Measurements from ENCODE around the gene CXorf58. TPM values are rescaled to one million over a fixed set of nuclear protein-coding genes. Genes with fewer than 3 reads are reported as not detected.

Gene CXorf58
- total and polyA plus RNA-seq, 9 of the 15 experiments (the other 6 are each of a cell fraction or from before 2014, with no cell fraction given) = 0.10 to 0.27 (median 0.16) TPM; not detected in 3

DNA sequence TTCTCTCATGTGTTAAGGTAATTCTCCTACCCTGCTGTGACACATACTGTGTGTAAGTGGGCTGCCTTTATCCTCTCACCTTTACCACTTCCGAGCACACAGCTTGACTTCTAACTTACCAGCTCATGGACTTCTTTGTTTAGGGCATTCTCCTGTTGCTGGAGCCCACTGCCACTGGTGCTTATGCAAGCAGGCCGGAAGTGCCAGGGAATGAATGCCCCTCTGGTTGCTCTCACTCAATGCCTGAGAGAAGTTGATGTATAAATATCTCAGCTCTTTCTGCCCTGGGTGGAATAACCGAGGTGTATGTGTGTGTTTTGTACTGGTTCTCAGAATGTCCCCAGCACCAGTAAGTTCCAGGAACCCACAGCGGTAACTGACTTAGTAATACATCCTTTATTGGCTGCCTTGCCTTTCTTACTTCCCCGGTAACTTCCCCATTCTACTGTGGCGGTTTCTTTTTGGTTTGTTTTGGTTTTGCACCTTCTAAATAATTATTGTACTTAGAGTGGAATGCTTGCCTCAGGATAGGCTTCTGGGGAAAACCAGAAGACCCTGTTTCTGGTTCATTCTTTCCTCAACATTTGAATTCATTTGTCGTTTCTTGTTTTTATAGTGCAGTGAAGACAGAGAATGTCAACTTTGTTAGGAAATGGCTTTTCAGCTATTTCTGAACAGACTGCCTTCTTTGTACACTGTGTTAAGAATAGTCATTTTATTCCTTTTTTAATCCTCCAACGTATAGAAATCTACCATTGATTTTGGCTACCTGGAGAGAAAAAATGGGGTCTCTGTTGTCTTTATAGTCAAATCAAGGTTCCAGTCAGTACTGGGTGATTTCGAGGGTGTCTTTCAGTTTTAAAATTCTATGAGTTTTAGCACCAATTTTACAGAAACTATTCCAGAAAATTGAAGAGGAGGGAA, 45.4 kb downstream of the CXorf58 start (continued):
- TF ChIP-seq, protein P1, sequence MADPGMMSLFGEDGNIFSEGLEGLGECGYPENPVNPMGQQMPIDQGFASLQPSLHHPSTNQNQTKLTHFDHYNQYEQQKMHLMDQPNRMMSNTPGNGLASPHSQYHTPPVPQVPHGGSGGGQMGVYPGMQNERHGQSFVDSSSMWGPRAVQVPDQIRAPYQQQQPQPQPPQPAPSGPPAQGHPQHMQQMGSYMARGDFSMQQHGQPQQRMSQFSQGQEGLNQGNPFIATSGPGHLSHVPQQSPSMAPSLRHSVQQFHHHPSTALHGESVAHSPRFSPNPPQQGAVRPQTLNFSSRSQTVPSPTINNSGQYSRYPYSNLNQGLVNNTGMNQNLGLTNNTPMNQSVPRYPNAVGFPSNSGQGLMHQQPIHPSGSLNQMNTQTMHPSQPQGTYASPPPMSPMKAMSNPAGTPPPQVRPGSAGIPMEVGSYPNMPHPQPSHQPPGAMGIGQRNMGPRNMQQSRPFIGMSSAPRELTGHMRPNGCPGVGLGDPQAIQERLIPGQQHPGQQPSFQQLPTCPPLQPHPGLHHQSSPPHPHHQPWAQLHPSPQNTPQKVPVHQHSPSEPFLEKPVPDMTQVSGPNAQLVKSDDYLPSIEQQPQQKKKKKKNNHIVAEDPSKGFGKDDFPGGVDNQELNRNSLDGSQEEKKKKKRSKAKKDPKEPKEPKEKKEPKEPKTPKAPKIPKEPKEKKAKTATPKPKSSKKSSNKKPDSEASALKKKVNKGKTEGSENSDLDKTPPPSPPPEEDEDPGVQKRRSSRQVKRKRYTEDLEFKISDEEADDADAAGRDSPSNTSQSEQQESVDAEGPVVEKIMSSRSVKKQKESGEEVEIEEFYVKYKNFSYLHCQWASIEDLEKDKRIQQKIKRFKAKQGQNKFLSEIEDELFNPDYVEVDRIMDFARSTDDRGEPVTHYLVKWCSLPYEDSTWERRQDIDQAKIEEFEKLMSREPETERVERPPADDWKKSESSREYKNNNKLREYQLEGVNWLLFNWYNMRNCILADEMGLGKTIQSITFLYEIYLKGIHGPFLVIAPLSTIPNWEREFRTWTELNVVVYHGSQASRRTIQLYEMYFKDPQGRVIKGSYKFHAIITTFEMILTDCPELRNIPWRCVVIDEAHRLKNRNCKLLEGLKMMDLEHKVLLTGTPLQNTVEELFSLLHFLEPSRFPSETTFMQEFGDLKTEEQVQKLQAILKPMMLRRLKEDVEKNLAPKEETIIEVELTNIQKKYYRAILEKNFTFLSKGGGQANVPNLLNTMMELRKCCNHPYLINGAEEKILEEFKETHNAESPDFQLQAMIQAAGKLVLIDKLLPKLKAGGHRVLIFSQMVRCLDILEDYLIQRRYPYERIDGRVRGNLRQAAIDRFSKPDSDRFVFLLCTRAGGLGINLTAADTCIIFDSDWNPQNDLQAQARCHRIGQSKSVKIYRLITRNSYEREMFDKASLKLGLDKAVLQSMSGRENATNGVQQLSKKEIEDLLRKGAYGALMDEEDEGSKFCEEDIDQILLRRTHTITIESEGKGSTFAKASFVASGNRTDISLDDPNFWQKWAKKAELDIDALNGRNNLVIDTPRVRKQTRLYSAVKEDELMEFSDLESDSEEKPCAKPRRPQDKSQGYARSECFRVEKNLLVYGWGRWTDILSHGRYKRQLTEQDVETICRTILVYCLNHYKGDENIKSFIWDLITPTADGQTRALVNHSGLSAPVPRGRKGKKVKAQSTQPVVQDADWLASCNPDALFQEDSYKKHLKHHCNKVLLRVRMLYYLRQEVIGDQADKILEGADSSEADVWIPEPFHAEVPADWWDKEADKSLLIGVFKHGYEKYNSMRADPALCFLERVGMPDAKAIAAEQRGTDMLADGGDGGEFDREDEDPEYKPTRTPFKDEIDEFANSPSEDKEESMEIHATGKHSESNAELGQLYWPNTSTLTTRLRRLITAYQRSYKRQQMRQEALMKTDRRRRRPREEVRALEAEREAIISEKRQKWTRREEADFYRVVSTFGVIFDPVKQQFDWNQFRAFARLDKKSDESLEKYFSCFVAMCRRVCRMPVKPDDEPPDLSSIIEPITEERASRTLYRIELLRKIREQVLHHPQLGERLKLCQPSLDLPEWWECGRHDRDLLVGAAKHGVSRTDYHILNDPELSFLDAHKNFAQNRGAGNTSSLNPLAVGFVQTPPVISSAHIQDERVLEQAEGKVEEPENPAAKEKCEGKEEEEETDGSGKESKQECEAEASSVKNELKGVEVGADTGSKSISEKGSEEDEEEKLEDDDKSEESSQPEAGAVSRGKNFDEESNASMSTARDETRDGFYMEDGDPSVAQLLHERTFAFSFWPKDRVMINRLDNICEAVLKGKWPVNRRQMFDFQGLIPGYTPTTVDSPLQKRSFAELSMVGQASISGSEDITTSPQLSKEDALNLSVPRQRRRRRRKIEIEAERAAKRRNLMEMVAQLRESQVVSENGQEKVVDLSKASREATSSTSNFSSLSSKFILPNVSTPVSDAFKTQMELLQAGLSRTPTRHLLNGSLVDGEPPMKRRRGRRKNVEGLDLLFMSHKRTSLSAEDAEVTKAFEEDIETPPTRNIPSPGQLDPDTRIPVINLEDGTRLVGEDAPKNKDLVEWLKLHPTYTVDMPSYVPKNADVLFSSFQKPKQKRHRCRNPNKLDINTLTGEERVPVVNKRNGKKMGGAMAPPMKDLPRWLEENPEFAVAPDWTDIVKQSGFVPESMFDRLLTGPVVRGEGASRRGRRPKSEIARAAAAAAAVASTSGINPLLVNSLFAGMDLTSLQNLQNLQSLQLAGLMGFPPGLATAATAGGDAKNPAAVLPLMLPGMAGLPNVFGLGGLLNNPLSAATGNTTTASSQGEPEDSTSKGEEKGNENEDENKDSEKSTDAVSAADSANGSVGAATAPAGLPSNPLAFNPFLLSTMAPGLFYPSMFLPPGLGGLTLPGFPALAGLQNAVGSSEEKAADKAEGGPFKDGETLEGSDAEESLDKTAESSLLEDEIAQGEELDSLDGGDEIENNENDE (IDR thresholded peaks at IDR 0.05; ENCODE audit: low read depth, low read length) = no peak
- TF ChIP-seq, protein P2, sequence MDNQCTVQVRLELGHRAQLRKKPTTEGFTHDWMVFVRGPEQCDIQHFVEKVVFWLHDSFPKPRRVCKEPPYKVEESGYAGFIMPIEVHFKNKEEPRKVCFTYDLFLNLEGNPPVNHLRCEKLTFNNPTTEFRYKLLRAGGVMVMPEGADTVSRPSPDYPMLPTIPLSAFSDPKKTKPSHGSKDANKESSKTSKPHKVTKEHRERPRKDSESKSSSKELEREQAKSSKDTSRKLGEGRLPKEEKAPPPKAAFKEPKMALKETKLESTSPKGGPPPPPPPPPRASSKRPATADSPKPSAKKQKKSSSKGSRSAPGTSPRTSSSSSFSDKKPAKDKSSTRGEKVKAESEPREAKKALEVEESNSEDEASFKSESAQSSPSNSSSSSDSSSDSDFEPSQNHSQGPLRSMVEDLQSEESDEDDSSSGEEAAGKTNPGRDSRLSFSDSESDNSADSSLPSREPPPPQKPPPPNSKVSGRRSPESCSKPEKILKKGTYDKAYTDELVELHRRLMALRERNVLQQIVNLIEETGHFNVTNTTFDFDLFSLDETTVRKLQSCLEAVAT (IDR thresholded peaks at IDR 0.05) = no peak
- peak; percentile 30 for TF ChIP-seq RBBP5 (IDR thresholded peaks at IDR 0.05; ENCODE audit: borderline replicate concordance, insufficient read depth, low read length, poor library complexity, severe bottlenecking)
- TF ChIP-seq HNRNPLL (IDR thresholded peaks at IDR 0.05; ENCODE audit: low read depth, low read length, poor library complexity, severe bottlenecking) = no peak
- TF ChIP-seq GABPA (tag; conservative IDR thresholded peaks at IDR 0.05; ENCODE audit: low read depth) = peak; percentile 39; the same call in 1 of the 2 replicates
- peak; percentile 38; the same call in 1 of the 2 replicates for TF ChIP-seq PHF8 (IDR thresholded peaks at IDR 0.05; ENCODE audit: borderline replicate concordance, low read length)
- no peak for TF ChIP-seq ZNF551 (CRISPR knock-in tag; IDR thresholded peaks at IDR 0.05)
- TF ChIP-seq PCBP1 (IDR thresholded peaks at IDR 0.05; ENCODE audit: low read depth, low read length, poor library complexity, severe bottlenecking) = no peak
- TF ChIP-seq, protein P3, sequence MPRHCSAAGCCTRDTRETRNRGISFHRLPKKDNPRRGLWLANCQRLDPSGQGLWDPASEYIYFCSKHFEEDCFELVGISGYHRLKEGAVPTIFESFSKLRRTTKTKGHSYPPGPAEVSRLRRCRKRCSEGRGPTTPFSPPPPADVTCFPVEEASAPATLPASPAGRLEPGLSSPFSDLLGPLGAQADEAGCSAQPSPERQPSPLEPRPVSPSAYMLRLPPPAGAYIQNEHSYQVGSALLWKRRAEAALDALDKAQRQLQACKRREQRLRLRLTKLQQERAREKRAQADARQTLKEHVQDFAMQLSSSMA (CRISPR knock-in tag; IDR thresholded peaks at IDR 0.05) = no peak
- no peak for TF ChIP-seq SREBF2 (CRISPR knock-in tag; IDR thresholded peaks at IDR 0.05)
